HUES48 (cell line): ENCODE data around the gene C6orf132.
"Not testable (repeated sequence)": the region's sequence is repeated elsewhere in the genome, so short reads cannot be mapped to it uniquely, and the experiment has no call there.

Experiments
- H3K27ac ChIP-seq: one replicate; pipeline ENCODE4 v1.7.0; 2013; ENCODE audit warnings: low read depth, low read length, inconsistent platforms
- H3K27me3 ChIP-seq: 2 replicates; pipeline ENCODE4 v1.6.1; 2013; ENCODE audit warnings: mild to moderate bottlenecking, low read length; ENCODE audit not compliant: control insufficient read depth, insufficient read depth
- H3K36me3 ChIP-seq: 2 replicates; pipeline ENCODE4 v1.6.1; 2013; ENCODE audit warnings: low read length; ENCODE audit not compliant: control insufficient read depth, insufficient read depth
- H3K4me1 ChIP-seq: 2 replicates; pipeline ENCODE4 v1.6.1; 2013; ENCODE audit warnings: mild to moderate bottlenecking, low read length; ENCODE audit not compliant: control insufficient read depth, insufficient read depth
- H3K4me3 ChIP-seq: 2 replicates; pipeline ENCODE4 v1.5.1; 2013; ENCODE audit warnings: mild to moderate bottlenecking, low read depth, low read length
- H3K9ac ChIP-seq: 2 replicates; pipeline ENCODE4 v1.6.1; 2013; ENCODE audit warnings: mild to moderate bottlenecking, low read depth, low read length, moderate library complexity
- H3K9me3 ChIP-seq: 2 replicates; pipeline ENCODE4 v1.6.1; 2013; ENCODE audit warnings: low read length; ENCODE audit not compliant: control insufficient read depth, insufficient read depth

The C6orf132 gene

DNA sequence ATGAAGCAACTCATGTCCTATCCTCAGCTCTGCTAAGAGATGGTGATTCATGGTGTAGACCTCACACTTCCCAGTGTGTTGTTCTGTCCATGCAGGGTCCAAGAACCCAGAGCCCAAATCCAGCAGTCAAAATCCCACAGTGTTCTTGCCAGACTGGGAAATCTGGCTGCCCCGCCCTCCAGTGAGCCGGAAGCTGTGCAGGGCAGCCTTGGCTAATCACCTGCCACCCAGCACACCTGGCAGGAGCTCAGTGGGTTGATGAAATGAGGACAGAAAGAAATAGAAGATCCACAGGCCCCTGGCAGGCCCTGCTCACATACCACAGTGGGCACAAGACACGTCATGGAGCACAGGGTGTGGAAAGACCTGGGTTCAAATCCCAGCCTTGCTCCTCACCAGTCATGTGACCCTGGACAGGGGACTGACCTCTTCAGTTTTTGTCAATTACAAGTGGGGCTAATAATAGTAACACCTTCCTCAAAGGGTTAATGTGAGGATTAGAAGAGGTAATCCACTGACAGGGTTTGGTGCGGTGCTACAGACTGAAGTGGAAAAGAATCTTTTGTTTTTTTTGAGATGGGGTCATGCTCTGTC is 17.1 kb upstream of the C6orf132 start:
- H3K4me3 ChIP-seq, result no peak overlapping the region
- H3K27ac ChIP-seq, result no peak overlapping the region
- no peaks in the 10 kb centered on the region for H3K9me3 ChIP-seq
- no peak overlapping the region for H3K9ac ChIP-seq
- peaks cover 15% of the 10 kb centered on the region for H3K4me1 ChIP-seq
- no peaks in the 10 kb centered on the region for H3K36me3 ChIP-seq
- 0 out of 2 replicates have a peak, but pooled peaks cover 3% of the 10 kb centered on the region for H3K27me3 ChIP-seq

GRCh38 chr6:42158631-42159030 is 16.2 kb upstream of the C6orf132 start:
- no peak overlapping the region for H3K9ac ChIP-seq
- H3K27me3 ChIP-seq, result 0 out of 2 replicates have a peak, but pooled peaks cover 3% of the 10 kb centered on the region
- no peaks in the 10 kb centered on the region for H3K36me3 ChIP-seq
- H3K4me3 ChIP-seq, result no peak overlapping the region
- H3K9me3 ChIP-seq, result no peaks in the 10 kb centered on the region
- H3K27ac ChIP-seq, result no peak overlapping the region
- peaks cover 11% of the 10 kb centered on the region for H3K4me1 ChIP-seq

GRCh38 chr6:42158011-42158410 is 15.6 kb upstream of the C6orf132 start:
- no peaks in the 10 kb centered on the region for H3K36me3 ChIP-seq
- no peak overlapping the region for H3K4me3 ChIP-seq
- H3K9me3 ChIP-seq, result no peaks in the 10 kb centered on the region
- H3K27me3 ChIP-seq, result 0 out of 2 replicates have a peak, but pooled peaks cover 3% of the 10 kb centered on the region
- no peak overlapping the region for H3K27ac ChIP-seq
- H3K4me1 ChIP-seq, result peaks cover 8% of the 10 kb centered on the region
- H3K9ac ChIP-seq, result no peak overlapping the region

- no peak overlapping the region for H3K4me3 ChIP-seq
- peaks cover 11% of the 10 kb centered on the region; the same call in 1 of the 2 replicates for H3K4me1 ChIP-seq
- H3K36me3 ChIP-seq, result no peaks in the 10 kb centered on the region
- H3K9me3 ChIP-seq, result no peaks in the 10 kb centered on the region
- no peak overlapping the region for H3K9ac ChIP-seq
- no peak overlapping the region for H3K27ac ChIP-seq
- H3K27me3 ChIP-seq, result 0 out of 2 replicates have a peak, but pooled peaks cover 3% of the 10 kb centered on the region
Observed at GRCh38 chr6:42156638-42157037, 14.2 kb upstream of the C6orf132 start.

- H3K4me3 ChIP-seq, result no peak overlapping the region
- no peaks in the 10 kb centered on the region for H3K36me3 ChIP-seq
- no peak overlapping the region for H3K27ac ChIP-seq
- no peaks in the 10 kb centered on the region for H3K9me3 ChIP-seq
- H3K4me1 ChIP-seq, result peaks cover 8% of the 10 kb centered on the region; the same call in 1 of the 2 replicates
- H3K9ac ChIP-seq, result no peak overlapping the region
- 0 out of 2 replicates have a peak, but pooled peaks cover 3% of the 10 kb centered on the region for H3K27me3 ChIP-seq
Observed at GRCh38 chr6:42155293-42155692, 12.9 kb upstream of the C6orf132 start.

GRCh38 chr6:42154461-42155209 is 12.2 kb upstream of the C6orf132 start:
- H3K9ac ChIP-seq, result no peak overlapping the region
- H3K36me3 ChIP-seq, result no peaks in the 10 kb centered on the region
- no peak overlapping the region for H3K4me3 ChIP-seq
- H3K27me3 ChIP-seq, result 0 out of 2 replicates have a peak, but pooled peaks cover 3% of the 10 kb centered on the region
- no peak overlapping the region for H3K27ac ChIP-seq
- no peaks in the 10 kb centered on the region for H3K9me3 ChIP-seq
- H3K4me1 ChIP-seq, result peaks cover 8% of the 10 kb centered on the region; the same call in 1 of the 2 replicates

- Histone ChIP-seq H3K9ac (no peak overlapping the region), H3K9me3 (no peaks in the 10 kb centered on the region), H3K27me3 (0 out of 2 replicates have a peak, but pooled peaks cover 3% of the 10 kb centered on the region), H3K36me3 (no peaks in the 10 kb centered on the region), H3K27ac (no peak overlapping the region), H3K4me1 (peaks cover 8% of the 10 kb centered on the region; the same call in 1 of the 2 replicates), H3K4me3 (no peak overlapping the region)
Observed at GRCh38 chr6:42153921-42154320, 11.5 kb upstream of the C6orf132 start.

DNA sequence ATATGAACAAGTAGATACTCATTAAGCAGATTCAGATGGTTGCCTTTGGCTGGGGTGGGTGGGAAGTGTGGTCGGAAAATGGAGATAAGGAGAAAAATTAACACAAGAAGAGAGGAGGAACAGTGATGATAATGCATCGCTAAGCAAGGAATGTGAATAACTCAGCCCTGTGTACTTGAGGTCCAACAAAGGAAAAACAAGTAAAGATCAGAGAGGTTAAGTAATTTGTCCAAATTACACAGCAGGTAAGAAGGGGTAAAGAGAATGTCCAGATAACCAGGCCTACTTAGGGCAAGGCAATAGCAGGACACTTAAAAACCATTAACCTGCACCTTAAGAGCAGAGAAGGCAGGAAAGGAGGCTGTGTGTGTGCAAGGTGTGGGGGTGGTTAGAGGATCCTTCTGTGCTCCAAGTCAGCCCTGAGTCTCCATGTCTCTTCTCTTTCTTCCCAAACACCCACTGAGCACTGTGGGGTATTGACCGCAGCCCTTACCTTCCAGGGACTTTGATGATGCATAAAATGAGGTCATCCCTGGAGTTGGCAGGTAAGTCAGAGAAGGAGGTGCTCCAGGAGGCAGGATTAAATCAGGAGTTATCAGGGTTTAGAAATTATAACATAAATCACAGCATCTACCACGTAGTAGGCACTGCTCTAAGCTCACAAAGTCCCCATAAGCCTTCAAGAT is 10.3 kb upstream of the C6orf132 start:
- H3K36me3 ChIP-seq, H3K9me3 ChIP-seq, H3K27me3 ChIP-seq, H3K9ac ChIP-seq, H3K4me1 ChIP-seq, H3K4me3 ChIP-seq, H3K27ac ChIP-seq: not testable (repeated sequence)

- Histone ChIP-seq H3K9me3 (no peaks in the 10 kb centered on the region), H3K36me3 (no peaks in the 10 kb centered on the region), H3K27ac (no peak overlapping the region), H3K9ac (no peak overlapping the region), H3K4me3 (no peak overlapping the region), H3K27me3 (0 out of 2 replicates have a peak, but pooled peaks cover 3% of the 10 kb centered on the region), H3K4me1 (peaks cover 8% of the 10 kb centered on the region; the same call in 1 of the 2 replicates)
Observed at GRCh38 chr6:42152024-42152423, 9.6 kb upstream of the C6orf132 start.

DNA sequence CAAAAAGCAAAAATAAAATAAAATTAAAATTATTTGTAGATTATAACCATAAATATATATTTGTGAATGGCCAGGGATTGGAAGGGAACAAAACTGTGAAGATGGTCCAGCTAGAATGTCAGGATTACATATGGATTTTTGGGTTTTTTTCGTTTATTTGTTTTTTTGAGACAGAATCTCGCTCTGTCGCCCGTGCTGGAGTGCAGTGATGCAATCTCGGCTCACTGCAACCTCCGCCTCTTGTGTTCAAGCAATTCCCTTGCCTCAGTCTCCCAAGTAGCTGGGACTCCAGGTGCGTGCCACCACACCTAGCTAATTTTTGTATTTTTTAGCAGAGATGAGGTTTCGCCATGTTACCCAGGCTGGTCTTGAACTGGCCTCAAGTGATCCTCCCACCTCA is 7.8 kb upstream of the C6orf132 start:
- no peaks in the 10 kb centered on the region for H3K36me3 ChIP-seq
- no peak overlapping the region for H3K27ac ChIP-seq
- peaks cover 8% of the 10 kb centered on the region; the same call in 1 of the 2 replicates for H3K4me1 ChIP-seq
- no peak overlapping the region for H3K4me3 ChIP-seq
- H3K9ac ChIP-seq, result no peak overlapping the region
- H3K9me3 ChIP-seq, result no peaks in the 10 kb centered on the region
- no peaks in the 10 kb centered on the region for H3K27me3 ChIP-seq

DNA sequence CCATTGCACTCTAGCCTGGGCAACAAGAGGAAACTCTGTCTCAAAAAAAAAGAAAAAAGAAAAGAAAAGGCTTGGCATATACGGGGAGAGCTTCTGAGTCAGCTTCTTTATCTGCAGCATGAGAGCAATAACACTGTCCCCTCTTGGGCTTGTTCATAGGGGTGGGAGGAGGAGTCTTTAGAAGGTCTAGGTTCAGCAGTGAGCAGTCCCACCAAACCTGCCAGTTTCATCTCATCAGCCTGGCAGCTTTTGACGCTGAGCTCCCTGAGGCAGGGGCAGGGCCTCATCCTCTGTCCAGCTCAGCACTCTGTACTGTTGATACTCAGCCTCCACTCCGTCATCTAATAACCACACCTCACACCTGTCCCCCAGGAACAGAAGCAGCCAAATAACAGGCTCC is 5.6 kb upstream of the C6orf132 start:
- H3K4me1 ChIP-seq, result peaks cover 8% of the 10 kb centered on the region; the same call in 1 of the 2 replicates
- H3K9ac ChIP-seq, result no peak overlapping the region
- H3K27ac ChIP-seq, result no peak overlapping the region
- no peak overlapping the region for H3K4me3 ChIP-seq
- no peaks in the 10 kb centered on the region for H3K36me3 ChIP-seq
- H3K9me3 ChIP-seq, result no peaks in the 10 kb centered on the region
- no peaks in the 10 kb centered on the region for H3K27me3 ChIP-seq
